Measurements from ENCODE around the gene SOD3. TPM values are rescaled to one million over a fixed set of nuclear protein-coding genes. Genes with fewer than 3 reads are reported as not detected.

SOD3 gene
- total and polyA plus RNA-seq, 10 of the 15 experiments (the other 5 are each of a cell fraction or from before 2014, with no cell fraction given), result not detected

DNA sequence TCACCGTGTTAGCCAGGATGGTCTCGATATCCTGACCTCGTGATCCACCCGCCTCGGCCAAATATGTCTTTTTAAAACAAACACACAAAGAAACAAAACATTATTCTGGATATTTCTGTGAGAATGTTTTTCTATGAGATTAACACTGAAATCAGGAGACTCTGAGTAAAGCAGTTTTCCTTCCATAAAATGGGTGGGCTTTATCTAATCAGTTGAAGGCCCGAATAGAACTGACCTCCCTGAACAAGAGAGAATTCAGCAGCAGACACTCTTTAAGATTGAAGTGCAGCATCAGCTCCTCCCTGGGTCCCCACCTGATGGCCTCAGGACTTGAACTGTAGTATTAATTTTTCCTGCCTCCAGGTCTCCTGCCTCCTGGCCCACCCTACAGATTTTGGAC lies 22.4 kb upstream of the SOD3 start:
- no peaks in the 10 kb centered on the region for H3K9me3 ChIP-seq (replicated peaks; ENCODE audit: control insufficient read depth, insufficient read depth, low read length)
- FAIRE-seq, result no peak
- RAD21 ChIA-PET (ENCODE audit: unreplicated experiment), result no interaction called here
- POLR2A ChIA-PET, result no interaction called here
- WGBS (ENCODE audit: insufficient coverage, insufficient replicate concordance, low lambda C conversion rate, missing lambda C conversion rate), result 64% methylated on average over 6 of the region's 6 CpGs
- H2AFZ ChIP-seq (ENCODE audit: control insufficient read depth, low read depth, low read length), result no peak overlapping the region
- no peak overlapping the region for H3K4me3 ChIP-seq
- CTCF ChIA-PET, result no interaction called here
- no peak overlapping the region for H3K27ac ChIP-seq (ENCODE audit: control insufficient read depth, insufficient read depth)
- no TSS peak for BruUV-seq (replicated peaks)
- SMC1A ChIA-PET (ENCODE audit: uncharacterized antibody, unreplicated experiment), result no interaction called here
- H3K36me3 ChIP-seq (ENCODE audit: control insufficient read depth in 2 of 2, insufficient read depth in 2 of 2, low read length in 1 of 2), result no peaks in the 10 kb centered on the region
- in situ Hi-C loops (cut with MboI) (no loop called here), intact Hi-C loops (cut with micrococcal nuclease; ENCODE audit: unreplicated experiment) (no loop called here)
- no peaks in the 10 kb centered on the region for H3K79me2 ChIP-seq (ENCODE audit: control insufficient read depth, insufficient read depth, low read length)
- TF ChIP-seq, protein P1, sequence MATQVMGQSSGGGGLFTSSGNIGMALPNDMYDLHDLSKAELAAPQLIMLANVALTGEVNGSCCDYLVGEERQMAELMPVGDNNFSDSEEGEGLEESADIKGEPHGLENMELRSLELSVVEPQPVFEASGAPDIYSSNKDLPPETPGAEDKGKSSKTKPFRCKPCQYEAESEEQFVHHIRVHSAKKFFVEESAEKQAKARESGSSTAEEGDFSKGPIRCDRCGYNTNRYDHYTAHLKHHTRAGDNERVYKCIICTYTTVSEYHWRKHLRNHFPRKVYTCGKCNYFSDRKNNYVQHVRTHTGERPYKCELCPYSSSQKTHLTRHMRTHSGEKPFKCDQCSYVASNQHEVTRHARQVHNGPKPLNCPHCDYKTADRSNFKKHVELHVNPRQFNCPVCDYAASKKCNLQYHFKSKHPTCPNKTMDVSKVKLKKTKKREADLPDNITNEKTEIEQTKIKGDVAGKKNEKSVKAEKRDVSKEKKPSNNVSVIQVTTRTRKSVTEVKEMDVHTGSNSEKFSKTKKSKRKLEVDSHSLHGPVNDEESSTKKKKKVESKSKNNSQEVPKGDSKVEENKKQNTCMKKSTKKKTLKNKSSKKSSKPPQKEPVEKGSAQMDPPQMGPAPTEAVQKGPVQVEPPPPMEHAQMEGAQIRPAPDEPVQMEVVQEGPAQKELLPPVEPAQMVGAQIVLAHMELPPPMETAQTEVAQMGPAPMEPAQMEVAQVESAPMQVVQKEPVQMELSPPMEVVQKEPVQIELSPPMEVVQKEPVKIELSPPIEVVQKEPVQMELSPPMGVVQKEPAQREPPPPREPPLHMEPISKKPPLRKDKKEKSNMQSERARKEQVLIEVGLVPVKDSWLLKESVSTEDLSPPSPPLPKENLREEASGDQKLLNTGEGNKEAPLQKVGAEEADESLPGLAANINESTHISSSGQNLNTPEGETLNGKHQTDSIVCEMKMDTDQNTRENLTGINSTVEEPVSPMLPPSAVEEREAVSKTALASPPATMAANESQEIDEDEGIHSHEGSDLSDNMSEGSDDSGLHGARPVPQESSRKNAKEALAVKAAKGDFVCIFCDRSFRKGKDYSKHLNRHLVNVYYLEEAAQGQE (IDR thresholded peaks at IDR 0.05; ENCODE audit: low read depth, low read length), result no peak
- TF ChIP-seq KDM1A (IDR thresholded peaks at IDR 0.05; ENCODE audit: borderline replicate concordance) (no peak), ESRRA (IDR thresholded peaks at IDR 0.05; ENCODE audit: low read length) (no peak), POU2F2 (IDR thresholded peaks at IDR 0.05; ENCODE audit: borderline replicate concordance, low read depth, low read length) (no peak), CHD4 (IDR thresholded peaks at IDR 0.05) (no peak), RUNX3 (IDR thresholded peaks at IDR 0.05; ENCODE audit: low read length) (no peak), HDAC6 (IDR thresholded peaks at IDR 0.05; ENCODE audit: unreplicated experiment) (no peak), BHLHE40 (IDR thresholded peaks at IDR 0.05; ENCODE audit: borderline replicate concordance in 1 of 2, low read depth in 2 of 2, low read length in 1 of 2) (no peak)
- TF ChIP-seq, protein P2, sequence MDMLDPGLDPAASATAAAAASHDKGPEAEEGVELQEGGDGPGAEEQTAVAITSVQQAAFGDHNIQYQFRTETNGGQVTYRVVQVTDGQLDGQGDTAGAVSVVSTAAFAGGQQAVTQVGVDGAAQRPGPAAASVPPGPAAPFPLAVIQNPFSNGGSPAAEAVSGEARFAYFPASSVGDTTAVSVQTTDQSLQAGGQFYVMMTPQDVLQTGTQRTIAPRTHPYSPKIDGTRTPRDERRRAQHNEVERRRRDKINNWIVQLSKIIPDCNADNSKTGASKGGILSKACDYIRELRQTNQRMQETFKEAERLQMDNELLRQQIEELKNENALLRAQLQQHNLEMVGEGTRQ (IDR thresholded peaks at IDR 0.05; ENCODE audit: borderline replicate concordance, low read depth, low read length), result no peak
- TF ChIP-seq, protein P3, sequence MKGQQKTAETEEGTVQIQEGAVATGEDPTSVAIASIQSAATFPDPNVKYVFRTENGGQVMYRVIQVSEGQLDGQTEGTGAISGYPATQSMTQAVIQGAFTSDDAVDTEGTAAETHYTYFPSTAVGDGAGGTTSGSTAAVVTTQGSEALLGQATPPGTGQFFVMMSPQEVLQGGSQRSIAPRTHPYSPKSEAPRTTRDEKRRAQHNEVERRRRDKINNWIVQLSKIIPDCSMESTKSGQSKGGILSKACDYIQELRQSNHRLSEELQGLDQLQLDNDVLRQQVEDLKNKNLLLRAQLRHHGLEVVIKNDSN (IDR thresholded peaks at IDR 0.05; ENCODE audit: borderline replicate concordance, extremely low read length, insufficient read depth, low read depth, low read length), result no peak
- no peak overlapping the region for H3K4me2 ChIP-seq (ENCODE audit: control insufficient read depth, insufficient read depth)
- no peak for ATAC-seq
- peaks cover 11% of the 10 kb centered on the region for H3K4me1 ChIP-seq (ENCODE audit: control insufficient read depth, insufficient read depth, low read length)
- no peak for DNase-seq (ENCODE audit: low read depth, low spot score)
- H3K27me3 ChIP-seq (replicated peaks in 1 of 2; ENCODE audit: control insufficient read depth in 2 of 2, insufficient read depth in 2 of 2, low read length in 1 of 2), result no peaks in the 10 kb centered on the region
- no peak overlapping the region for H3K9ac ChIP-seq (ENCODE audit: control insufficient read depth, insufficient read depth, low read length)
- H4K20me1 ChIP-seq (ENCODE audit: control insufficient read depth, insufficient read depth), result no peaks in the 10 kb centered on the region

Data from GM12878 (cell line).